ENCODE measurements around the gene RPL35.
A peak's percentile ranks its signal among the peaks of the same experiment; 100 is the strongest.
"Not testable (repeated sequence)": the region's sequence is repeated elsewhere in the genome, so short reads cannot be mapped to it uniquely, and the experiment has no call there.

RPL35 gene

DNA sequence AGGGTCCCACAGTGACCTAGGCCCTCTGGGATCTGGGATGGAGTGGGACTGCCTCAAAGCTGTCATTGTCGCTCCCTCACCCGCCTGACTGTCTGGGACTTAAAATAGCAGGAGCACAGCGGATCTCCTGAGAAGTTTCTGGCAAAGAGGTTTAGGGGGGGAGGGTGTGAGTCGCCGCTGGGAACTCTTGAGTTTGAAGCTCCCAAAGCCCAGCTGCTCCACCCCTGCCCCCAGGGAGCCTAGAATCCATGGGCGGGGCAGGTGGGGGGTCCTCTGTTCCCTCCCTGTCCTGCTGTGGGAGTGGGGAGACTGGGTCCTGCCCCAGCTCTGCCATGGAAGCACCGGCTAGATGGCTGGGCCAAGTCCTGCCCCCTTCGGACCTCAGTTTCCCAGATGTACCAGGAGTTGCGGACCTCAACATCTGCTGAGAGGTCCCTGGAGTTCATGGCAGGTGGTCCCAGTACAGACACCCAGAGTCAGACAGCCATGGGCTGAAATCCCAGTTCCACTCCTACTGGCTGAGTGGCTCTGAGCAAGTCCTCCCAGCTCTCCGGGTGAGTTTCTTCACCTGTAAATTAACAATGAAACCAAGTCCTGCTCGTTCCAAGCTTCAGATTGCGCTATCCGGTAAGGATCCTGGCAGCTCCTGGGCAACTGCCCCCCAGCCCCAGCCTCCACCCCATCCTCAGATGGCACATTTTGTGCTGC is 9.5 kb downstream of the RPL35 start:
- no peak for DNase-seq

DNA sequence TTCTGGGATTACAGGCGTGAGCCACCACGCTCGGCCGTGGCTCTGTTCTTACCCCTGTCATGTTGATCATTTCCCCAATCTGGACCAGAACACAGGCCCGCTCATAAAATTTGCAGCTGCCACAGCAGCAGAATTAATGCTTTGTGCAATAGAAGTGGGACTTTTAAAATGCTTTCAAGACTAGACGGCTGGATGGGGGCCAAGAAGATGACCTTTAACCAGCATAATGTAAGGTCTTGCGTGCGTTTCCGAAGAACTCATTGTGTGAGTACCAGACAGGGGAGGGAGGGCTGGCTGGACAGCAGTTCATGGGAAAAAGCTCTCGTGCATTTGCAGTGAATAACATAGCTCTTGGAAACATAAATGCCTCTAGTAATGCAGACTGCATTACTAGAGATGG is 12.0 kb downstream of the RPL35 start:
- DNase-seq: peak; percentile 17

DNA sequence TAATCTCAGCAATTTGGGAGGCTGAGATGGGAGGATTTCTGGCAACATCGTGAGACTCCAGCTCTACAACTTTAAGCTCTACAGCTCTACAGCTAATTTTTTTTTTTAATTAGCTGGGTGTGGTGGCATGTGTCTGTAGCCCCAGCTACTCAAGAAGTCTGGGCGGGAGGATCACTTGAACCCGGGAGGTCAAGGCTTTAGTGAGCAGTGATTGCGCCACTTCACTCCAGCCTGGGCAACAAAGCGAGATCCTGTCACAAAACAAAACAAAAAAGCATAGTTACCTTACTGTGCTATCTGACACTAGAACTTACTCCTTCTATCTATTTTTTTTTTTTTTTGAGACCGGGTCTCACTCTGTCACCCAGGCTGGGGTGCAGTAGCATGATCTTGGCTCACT is 14.8 kb downstream of the RPL35 start:
- DNase-seq: no peak

DNA sequence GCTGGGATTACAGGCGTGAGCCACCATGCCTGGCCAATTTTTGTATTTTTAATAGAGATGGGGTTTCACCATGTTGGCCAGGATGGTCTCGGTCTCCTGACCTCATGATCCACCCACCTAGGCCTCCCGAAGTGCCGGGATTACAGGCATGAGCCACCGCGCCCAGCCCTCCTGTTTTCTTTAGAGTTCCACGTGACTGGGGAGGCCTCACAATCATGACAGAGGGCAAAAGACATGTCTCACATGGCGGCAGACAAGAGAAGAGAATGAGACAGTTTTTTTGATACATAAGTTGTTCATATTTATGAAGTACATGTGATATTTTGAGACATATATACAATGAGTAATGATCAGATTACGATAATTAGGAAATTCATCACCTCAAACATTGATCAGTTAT is 15.3 kb downstream of the RPL35 start:
- not testable (repeated sequence) for DNase-seq

DNA sequence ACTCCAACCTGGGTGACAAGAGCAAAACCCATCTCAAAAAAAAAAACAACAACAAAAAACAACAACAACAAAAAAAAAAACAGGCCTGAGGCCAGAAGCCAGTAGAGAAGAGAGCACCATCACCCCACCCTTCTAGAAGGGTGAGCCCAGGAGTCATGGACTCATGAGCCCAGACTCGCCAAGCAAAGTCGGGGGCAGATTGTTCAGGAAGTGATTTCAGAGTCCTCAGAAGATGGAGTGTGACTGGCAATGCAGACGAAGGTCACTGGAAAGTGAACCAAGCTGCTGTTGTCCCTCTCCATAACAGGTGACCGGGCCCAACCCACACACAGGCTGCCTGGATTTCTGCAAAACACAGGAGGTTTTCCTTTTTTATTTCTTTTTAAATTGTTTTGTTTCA is 17.5 kb downstream of the RPL35 start:
- no peak for DNase-seq

DNA sequence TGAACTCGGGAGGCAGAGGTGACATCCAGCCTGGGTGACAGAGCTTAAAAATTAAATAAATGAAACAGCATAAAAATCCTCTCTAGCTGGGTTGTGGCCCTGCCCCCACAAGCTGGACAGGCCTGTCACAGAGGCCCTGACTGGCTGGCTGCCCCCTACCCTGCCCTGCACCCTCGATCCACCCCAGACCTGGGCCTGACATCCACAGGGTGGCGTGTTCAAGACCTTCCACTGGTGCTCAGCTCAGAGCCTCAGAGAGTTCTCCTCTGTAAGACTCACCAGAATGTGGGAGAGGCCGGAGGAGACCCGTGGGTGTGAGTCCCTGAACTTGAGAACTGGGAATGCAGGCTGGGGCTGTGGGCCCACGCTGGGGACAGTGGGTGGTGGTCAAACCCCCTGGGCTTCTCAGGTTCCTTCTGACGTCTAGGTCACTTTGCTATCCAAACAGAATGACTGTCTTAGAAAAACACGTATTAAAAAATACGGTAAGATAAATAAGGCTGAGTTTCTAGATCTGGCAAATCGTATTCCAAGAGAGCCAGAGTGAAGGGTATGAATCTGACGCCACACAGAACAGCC is 18.2 kb downstream of the RPL35 start:
- no peak for DNase-seq

DNA sequence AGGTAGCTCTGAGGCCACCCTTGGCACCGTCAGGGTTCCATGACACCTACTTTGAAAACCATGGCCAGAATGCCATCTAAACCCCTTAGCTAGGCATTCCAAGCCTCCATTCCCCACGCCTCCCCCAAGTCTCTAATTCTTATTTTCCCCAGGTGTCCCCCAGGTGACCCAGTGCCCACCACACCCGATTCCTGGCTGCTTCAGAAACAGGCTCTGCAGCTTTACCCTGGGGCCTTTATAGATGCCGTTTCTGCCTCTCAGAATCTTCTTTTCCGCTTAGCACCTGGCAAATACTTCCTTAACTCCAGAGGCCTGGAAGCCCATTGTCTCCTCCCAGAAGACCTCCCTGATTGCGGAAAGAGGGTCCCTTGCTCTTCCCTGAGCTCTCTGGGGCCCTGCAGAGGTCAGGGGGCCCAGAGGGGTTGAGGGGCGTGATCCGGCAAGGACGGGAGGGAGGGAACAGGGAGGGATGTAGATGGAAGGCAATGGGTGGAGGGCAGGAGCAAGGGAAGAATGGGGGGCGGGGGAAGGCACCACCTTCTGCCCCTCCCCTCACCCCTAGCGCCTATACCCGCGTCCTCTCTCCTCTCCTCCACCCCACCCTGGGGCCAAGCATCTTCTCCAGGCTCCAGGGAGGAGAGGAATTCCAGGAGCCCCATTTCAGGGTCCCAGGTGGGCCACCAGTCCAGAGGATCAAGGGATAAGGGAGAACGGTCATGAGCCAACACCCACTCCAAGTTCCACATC is 20.5 kb downstream of the RPL35 start:
- no peak for DNase-seq

DNA sequence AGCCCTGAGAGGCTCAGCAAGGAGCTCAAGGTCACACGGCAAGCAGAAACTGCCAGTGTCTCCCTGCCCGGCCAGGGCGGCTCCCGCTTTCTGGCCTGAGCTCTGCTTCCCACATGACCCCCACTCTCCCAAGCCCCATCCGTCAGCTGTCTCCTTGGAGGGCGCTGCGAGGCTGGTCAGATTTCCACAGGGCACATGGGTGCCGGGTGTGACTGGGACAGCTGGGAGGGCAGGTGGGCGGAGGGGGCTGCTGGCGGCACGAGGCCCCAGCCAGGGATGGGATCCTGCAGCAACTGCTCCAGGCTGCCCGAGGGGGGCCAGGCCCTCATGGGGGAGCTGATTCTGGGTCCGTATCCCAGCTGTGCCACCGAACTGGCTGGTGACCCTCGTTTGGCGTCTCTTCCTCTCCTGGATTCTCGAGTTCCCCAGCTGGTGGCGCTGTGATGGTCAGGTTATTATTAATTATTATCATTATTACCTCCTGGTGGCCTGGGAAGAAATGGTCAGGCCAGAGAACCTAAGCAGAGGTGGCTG is 21.4 kb downstream of the RPL35 start:
- no peak for DNase-seq

DNA sequence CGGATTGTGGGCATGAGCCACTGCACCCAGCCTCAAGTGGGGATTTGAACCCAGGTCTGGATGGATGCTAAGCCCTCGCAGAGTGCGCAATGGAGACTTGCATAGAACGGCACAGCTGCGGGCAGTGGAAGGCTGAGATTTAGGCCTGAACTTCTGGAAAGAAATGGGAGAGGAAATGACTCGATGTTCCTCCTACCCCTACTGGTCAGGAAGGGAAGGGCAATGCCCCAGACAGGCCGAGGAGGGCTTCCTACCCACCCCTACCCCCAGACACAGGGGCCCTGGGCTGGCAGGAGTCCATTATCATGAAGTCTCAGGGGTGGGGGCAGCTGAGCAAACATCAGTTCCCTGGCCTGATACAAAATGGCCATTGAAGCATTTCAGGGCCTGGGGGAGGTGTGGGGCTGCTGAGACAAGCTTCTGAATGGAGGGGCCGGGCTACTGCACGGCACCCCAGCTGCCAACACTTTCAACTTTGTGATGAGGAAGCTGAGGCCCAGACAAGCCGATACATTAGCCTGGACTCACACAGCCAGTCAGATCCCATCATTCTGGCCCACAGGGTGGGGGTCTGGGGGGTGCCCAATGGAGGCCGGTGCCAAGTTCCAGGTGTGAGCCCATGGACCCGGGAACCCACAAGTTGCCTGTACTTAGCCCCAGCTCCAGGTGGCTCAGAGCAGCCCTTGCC is 22.0 kb downstream of the RPL35 start:
- peak; percentile 89 for DNase-seq

DNA sequence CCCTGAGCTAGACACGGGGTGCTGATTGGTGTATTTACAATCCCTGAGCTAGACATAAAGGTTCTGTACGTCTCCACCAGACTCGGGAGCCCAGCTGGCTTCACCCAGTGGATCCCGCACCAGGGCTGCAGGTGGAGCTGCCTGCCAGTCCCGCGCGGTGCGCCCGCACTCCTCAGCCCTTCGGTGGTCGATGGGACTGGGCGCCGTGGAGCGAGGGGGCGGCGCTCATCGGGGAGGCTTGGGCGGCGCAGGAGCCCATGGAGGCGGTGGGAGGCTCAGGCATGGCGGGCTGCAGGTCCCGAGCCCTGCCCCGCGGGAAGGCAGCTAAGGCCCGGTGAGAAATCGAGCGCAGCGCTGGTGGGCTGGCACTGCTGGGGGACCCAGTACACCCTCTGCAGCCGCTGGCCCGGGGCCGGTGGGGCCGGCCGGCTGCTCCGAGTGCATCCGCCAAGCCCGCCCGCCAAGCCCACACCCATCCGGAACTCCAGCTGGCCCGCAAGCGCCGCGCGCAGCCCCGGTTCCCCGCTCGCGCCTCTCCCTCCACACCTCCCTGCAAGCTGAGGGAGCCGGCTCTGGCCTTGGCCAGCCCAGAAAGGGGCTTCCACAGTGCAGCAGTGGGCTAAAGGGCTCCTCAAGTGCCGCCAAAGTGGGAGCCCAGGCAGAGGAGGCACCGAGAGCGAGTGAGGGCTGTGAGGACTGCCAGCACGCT is 23.0 kb downstream of the RPL35 start:
- DNase-seq: not testable (repeated sequence)

DNA sequence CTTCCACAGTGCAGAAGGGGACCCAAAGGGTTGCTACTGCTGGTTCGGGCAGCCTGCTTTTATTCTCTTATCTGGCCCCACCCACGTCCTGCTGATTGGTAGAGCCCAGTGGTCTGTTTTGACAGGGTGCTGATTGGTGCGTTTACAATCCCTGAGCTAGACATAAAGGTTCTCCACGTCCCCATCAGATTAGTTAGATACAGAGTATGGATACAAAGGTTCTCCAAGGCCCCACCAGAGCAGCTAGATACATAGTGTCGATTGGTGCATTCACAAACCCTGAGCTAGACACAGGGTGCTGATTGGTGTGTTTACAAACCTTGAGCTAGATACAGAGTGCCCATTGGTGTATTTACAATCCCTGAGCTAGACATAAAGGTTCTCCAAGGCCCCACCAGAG is 23.6 kb downstream of the RPL35 start:
- not testable (repeated sequence) for DNase-seq

DNA sequence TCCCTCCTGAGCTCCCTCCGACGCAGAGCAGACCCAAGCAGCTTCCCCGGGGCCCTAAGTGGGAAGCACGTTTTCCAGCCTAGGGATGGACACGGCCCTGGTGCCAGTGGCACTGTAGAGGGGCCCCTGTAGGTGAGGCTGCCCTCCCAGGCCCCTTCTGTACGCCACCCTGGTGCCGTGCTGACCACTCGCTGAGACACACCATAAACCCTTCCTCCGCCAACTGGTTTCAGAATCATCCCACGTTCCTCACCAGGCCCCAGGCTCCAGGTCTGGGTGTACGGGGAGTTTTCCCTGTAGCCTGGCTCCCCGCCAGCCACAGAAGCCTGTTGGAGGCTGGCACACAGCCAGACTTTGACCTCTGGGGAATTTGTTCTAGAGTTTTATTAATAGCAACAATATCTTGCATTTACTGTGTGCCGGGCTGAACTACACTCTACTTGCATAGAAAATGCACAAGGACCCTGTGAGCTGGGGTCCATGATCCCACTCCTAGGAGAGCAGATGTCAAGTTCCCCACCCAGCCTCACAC is 26.7 kb downstream of the RPL35 start:
- DNase-seq: peak; percentile 94

DNA sequence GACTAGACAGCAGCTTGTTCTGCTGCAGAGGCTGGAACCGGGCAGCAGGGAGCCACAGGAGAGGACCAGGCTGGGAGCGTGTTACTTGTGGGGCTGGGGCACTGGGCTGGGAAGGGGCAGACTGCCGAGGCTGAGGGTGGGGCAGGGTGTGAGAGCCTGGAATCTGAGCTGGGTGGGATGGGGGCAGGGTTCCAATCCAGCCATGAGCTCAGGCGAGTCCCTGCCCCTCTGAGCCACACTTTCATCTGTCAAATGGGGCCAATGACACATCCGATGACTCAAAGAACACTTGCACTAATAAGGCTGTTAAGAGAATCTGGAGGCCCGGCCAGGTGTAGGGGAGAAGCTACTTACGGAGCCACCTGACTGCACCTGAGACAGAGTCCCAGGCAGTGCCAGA is 27.2 kb downstream of the RPL35 start:
- DNase-seq: peak; percentile 77

DNA sequence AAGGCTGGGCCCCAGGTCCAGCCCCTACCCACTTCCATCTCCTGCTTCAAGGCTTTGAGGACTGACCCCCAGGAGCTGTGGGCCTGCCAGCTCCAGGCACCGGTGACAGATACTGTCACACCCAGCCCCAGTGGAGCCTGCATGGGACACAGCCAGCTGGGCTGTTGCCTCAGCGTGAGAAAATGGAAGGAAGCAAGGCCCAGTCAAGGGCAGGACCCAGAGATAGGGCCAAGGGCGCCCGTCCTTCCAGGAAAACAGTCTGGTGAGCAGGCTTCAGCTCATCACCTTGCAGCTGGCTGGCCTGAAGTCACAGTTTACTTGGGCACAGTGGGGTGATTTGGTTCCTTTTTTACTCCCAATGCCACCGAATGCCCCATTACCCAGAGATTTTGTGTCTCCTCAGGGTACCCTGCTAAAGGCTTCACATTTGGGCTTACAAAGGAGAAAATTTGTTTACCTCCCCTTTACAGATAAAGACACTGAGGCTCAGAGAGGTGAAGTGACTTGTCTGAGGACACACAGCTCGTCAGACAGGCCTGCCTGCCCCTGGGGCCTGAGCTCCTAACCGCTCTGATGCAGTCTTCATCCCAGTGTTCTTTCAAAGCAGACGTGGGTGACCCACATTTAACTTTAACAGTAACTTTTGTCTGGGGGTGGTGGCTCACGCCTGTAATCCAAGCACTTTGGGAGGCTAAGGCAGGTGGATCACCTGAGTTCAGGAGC is 30.0 kb downstream of the RPL35 start:
- no peak for DNase-seq

DNA sequence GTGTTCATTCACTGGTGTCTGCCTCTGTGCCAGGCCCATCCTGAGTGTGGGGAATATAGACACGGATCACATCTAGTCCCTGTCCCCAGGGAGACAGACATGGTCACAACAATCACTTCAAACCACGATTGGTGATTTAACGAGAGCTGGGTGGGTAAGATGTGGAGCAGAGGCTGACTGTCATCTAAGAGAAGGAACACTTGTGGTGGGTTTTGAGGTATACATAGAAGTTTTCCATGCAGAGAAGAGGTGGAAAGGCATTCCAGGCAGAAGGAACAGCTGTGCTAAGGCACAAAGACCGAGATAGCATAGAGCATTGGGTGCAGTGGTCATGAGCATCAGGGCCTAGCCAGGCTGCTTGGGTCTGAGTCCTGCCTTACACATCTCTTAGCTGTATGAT is 31.2 kb downstream of the RPL35 start:
- no peak for DNase-seq

DNA sequence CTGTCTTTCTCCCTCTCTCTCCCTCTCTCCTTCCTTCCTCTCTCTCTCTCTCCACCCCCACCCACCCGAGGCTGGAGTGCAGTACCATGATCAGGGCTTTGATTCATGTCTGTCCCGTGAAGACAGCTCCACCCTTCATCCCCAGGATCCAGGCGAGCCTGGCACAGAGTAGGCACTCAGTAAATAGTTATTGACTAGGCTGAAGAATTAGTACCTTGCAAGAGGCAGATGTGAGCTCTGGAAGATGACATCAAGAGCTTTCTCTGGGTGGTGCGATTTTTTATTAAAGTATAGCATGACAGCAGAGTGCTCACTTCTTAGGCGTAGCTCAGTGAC is 32.5 kb downstream of the RPL35 start:
- peak; percentile 15 for DNase-seq

DNA sequence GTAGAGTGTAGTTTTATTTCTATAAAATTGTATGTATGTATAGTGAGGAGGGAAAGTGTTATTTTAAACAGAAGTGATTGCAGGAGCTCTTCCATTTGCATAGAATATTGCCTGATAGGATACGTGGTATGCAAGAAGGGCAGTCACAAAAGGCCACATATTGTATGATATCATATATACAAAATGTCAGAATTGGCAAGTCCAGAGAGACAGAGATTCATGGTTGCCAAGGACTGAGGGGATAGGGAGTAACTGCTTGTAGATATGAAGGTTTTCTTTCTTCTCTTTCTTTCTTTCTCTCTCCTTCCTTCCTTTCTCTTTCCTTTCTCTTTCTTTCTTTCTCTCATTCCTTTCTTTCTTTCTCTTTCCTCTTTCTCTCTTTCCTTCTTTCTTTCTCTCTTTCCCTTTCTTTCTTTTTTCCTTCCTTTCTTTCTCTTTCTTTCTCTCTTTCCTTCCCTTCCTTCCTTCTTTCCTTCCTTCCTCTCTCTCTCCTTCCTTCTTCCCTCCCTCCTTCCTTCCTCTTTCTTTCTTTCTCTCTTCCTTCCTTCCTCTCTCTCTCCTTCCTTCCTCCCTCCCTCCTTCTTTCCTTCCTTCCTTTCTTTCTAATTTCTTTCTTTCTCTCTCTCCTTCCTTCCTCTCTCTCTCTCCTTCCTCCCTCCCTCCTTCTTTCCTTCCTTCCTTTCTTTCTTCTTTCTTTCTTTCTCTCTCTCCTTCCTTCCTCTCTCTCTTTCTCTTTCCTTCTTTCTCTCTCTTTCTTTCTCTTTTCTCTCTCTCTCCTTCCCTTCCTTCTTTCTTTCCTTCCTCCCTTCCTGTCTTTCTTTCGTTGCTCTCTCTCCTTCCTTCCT is 33.0 kb downstream of the RPL35 start:
- DNase-seq: no peak

DNA sequence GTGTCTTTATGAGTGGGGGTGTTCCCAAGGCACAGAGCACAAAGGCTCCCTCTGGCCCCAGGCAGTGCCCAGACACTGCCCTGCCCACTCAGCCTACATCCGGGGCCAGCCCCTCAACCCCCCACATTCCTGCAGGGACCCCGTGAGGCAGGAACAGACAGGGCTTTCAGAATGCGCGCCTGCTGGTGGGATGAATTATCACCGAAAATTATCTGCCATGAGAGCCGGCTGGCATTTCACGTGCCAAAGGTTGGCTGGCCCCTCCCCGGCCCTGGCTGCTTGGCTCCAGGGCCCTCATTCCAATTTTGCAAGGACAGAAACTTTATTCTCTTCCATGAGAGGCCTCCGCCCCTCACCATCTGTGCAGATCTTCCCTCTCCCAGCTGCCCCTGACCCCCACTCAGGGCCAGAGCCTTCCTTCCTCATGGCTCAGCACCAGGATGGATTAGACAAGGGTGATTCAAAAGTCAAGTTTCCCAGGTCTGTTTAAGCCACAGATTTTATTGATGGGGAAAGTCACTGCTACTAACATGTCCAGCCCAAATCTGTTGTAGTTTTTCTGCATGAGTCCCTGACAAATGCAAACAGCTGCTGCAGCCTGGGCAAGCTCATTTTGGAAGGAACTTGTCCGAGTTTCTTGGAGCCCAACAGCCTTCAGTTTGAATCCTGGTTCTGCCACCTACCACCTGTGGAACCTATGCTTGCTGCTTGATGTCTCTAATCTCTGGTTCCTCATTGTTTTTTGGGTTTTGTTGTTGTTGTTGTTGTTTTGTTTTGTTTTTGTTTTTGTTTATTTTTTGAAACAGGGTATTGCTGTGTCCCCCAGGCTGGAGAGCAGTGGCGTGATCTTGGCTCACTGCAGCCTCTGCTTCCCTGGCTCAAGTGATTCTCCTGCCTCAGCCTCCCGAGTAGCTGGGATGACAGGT is 40.8 kb downstream of the RPL35 start:
- peak; percentile 82 for DNase-seq

DNA sequence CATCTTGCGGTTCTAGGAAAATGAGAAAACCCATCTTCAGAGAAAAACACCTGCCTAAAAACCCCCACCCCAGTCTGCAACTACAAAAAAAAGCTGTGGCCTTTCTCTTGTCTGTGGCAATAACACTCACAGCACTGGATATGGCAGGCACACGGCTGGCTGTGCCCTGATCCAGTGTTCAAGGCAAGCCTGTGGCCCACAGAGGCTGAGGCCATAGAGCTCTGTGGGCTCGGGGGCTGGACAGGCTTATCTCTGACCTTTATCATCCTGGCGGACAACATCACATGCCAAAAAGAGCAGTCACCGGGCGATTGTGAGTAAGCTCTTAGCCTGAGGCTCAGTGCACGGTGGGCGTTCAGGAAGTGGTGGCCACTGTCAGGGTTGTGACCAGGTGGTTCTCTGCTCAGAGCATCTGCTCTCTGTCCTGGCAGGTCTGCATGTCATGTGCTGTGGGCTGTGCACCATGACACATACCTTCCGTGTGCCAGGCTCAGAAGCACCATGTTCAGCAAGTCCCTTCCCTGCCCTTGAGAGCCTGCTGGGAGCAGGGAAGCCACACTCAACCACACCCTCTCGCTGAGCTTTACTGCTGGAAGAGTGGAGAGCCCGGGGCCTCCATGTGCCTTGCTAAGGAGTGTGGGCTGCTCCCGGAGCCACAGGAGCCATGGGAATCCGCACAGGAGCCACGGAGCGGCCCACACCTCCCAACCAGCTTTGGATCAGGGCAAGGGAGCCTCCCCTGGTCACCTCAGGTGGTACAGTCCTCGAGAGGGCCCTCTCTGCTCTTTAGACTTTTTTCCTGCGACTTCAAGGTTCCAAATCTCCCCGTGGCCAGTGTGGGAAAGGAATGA is 43.1 kb downstream of the RPL35 start:
- DNase-seq: peak; percentile 56

Measured in NCI-H69 (cell line).